ENCODE measurements around the gene GPC5. TPM values are rescaled to one million over a fixed set of nuclear protein-coding genes. Genes with fewer than 3 reads are reported as not detected.
"Not testable (repeated sequence)": the region's sequence is repeated elsewhere in the genome, so short reads cannot be mapped to it uniquely, and the experiment has no call there.

GPC5 gene
- total RNA-seq, 1 donor from 2014 or later = 0.24 TPM

- intact Hi-C loops (cut with micrococcal nuclease) = no loop called here
- ATAC-seq (ENCODE audit: low read depth) (no peak), DNase-seq (no peak)
- no peak for TF ChIP-seq CTCF (IDR thresholded peaks at IDR 0.05)
- ChIA-PET CTCF (no interaction called here), POLR2A (no interaction called here)
- H3K4me3 Mint-ChIP-seq = no peak overlapping the region
- no peak overlapping the region for H3K27ac Mint-ChIP-seq
- peaks cover 22% of the 10 kb centered on the region for H3K9me3 Mint-ChIP-seq
- H3K4me1 Mint-ChIP-seq = no peaks in the 10 kb centered on the region
- no peaks in the 10 kb centered on the region for H3K27me3 Mint-ChIP-seq
- no peaks in the 10 kb centered on the region for H3K36me3 Mint-ChIP-seq (ENCODE audit: low read depth)
These were observed 1284.6 kb downstream of the GPC5 start for GRCh38 chr13:92682832-92683517.

- TF ChIP-seq CTCF (IDR thresholded peaks at IDR 0.05) = no peak
- no peaks in the 10 kb centered on the region for H3K36me3 Mint-ChIP-seq (ENCODE audit: low read depth)
- no peak overlapping the region for H3K27ac Mint-ChIP-seq
- POLR2A ChIA-PET = no interaction called here
- no peaks in the 10 kb centered on the region for H3K27me3 Mint-ChIP-seq
- peaks cover 29% of the 10 kb centered on the region for H3K9me3 Mint-ChIP-seq
- H3K4me1 Mint-ChIP-seq = no peaks in the 10 kb centered on the region
- DNase-seq = no peak
- intact Hi-C loops (cut with micrococcal nuclease) = no loop called here
- ATAC-seq (ENCODE audit: low read depth) = no peak
- CTCF ChIA-PET = no interaction called here
- no peak overlapping the region for H3K4me3 Mint-ChIP-seq
These were observed 1295.6 kb downstream of the GPC5 start for GRCh38 chr13:92694047-92694446.

GRCh38 chr13:92695827-92696226 lies 1297.4 kb downstream of the GPC5 start:
- POLR2A ChIA-PET; H3K27ac Mint-ChIP-seq; intact Hi-C loops (cut with micrococcal nuclease); DNase-seq; H3K4me1 Mint-ChIP-seq; H3K27me3 Mint-ChIP-seq; ATAC-seq (ENCODE audit: low read depth); H3K36me3 Mint-ChIP-seq (ENCODE audit: low read depth); CTCF ChIA-PET; H3K4me3 Mint-ChIP-seq: not testable (repeated sequence)
- peaks cover 36% of the 10 kb centered on the region for H3K9me3 Mint-ChIP-seq

GRCh38 chr13:92716749-92717148 lies 1318.3 kb downstream of the GPC5 start:
- Mint-ChIP-seq H3K27ac (no peak overlapping the region), H3K9me3 (peaks cover 17% of the 10 kb centered on the region), H3K4me3 (no peak overlapping the region), H3K27me3 (no peaks in the 10 kb centered on the region), H3K36me3 (ENCODE audit: low read depth) (no peaks in the 10 kb centered on the region), H3K4me1 (no peaks in the 10 kb centered on the region)
- DNase-seq (no peak), ATAC-seq (ENCODE audit: low read depth) (no peak)
- no peak for TF ChIP-seq CTCF (IDR thresholded peaks at IDR 0.05)
- ChIA-PET POLR2A (no interaction called here), CTCF (no interaction called here)
- intact Hi-C loops (cut with micrococcal nuclease) = no loop called here

GRCh38 chr13:92717857-92718256 lies 1319.4 kb downstream of the GPC5 start:
- no peaks in the 10 kb centered on the region for H3K36me3 Mint-ChIP-seq (ENCODE audit: low read depth)
- H3K27me3 Mint-ChIP-seq = no peaks in the 10 kb centered on the region
- POLR2A ChIA-PET = no interaction called here
- no peak for DNase-seq
- H3K4me3 Mint-ChIP-seq = no peak overlapping the region
- CTCF ChIA-PET = no interaction called here
- H3K27ac Mint-ChIP-seq = no peak overlapping the region
- intact Hi-C loops (cut with micrococcal nuclease) = no loop called here
- no peak for TF ChIP-seq CTCF (IDR thresholded peaks at IDR 0.05)
- no peaks in the 10 kb centered on the region for H3K4me1 Mint-ChIP-seq
- H3K9me3 Mint-ChIP-seq = peaks cover 15% of the 10 kb centered on the region
- ATAC-seq (ENCODE audit: low read depth) = no peak

GRCh38 chr13:92719868-92720267 lies 1321.4 kb downstream of the GPC5 start:
- ATAC-seq (ENCODE audit: low read depth) = no peak
- ChIA-PET POLR2A (no interaction called here), CTCF (no interaction called here)
- intact Hi-C loops (cut with micrococcal nuclease) = no loop called here
- Mint-ChIP-seq H3K4me1 (no peaks in the 10 kb centered on the region), H3K27ac (no peak overlapping the region), H3K9me3 (peaks cover 10% of the 10 kb centered on the region), H3K4me3 (no peak overlapping the region), H3K36me3 (ENCODE audit: low read depth) (no peaks in the 10 kb centered on the region), H3K27me3 (no peaks in the 10 kb centered on the region)
- no peak for DNase-seq
- no peak for TF ChIP-seq CTCF (IDR thresholded peaks at IDR 0.05)
